Spinal cord (tissue), 10 donors: ENCODE data around the gene TMEM184B. TPM values are rescaled to one million over a fixed set of nuclear protein-coding genes. Genes with fewer than 3 reads are reported as not detected.
A peak's percentile ranks its signal among the peaks of the same experiment; 100 is the strongest.

Experiments used
- DNase-seq, 6 donors: peaks; one replicate each; pipeline versions ENCODE4 v3.0.0 to v3.0.0-alpha.2; 2013 to 2015; ENCODE audit warnings: low spot score in 6 of 6, low read depth in 4 of 6
- H3K27ac ChIP-seq: one replicate; pipeline ENCODE4 v1.5.1; 2013; ENCODE audit warnings: low read depth, low read length, control low read depth
- H3K27me3 ChIP-seq: one replicate; pipeline ENCODE4 v1.6.1; 2013; ENCODE audit warnings: low read length; ENCODE audit not compliant: control insufficient read depth, insufficient read depth
- H3K36me3 ChIP-seq: one replicate; pipeline ENCODE4 v1.6.1; 2013; ENCODE audit warnings: low read length; ENCODE audit not compliant: control insufficient read depth, insufficient read depth
- H3K4me1 ChIP-seq: one replicate; pipeline ENCODE4 v1.6.1; 2013; ENCODE audit warnings: low read length; ENCODE audit not compliant: control insufficient read depth, insufficient read depth
- H3K4me3 ChIP-seq: one replicate; pipeline ENCODE4 v1.5.1; 2013; ENCODE audit warnings: low read depth, low read length, control low read depth
- H3K9me3 ChIP-seq: one replicate; pipeline ENCODE4 v1.6.1; 2013; ENCODE audit warnings: low read length; ENCODE audit not compliant: control insufficient read depth, insufficient read depth
- WGBS: methylation state at CpG from one replicate; pipeline ENCODE4 v1.1.5; 2013; ENCODE audit warnings: missing lambda C conversion rate; ENCODE audit not compliant: insufficient coverage; 5-methylcytosine and 5-hydroxymethylcytosine counted together
- polyA plus RNA-seq, 2 donors: library from polyadenylated mRNA; unstranded; fragments of 120-200 nt; gene quantifications; one replicate each; pipeline ENCODE4 v1.2.1, GENCODE V29; 2013; ENCODE audit not compliant: insufficient read length in 2 of 2
- total RNA-seq, 2 donors: library from RNA; depleted of rRNA in 1 of 2; stranded (reverse); fragments of 120-200 nt in 1 of 2; fragments of >200 nt in 1 of 2; gene quantifications; one replicate each; pipeline versions ENCODE4 v1.2.3 to v1.2.4, GENCODE V29; 2013 to 2014
- donor health status: healthy.

TMEM184B gene
- total and polyA plus RNA-seq, 4 donors: 15.6 to 85.6 (median 41.5) TPM

GRCh38 chr22:38282397-38282796, 9.6 kb upstream of the TMEM184B start:
- 89% methylated on average over 9 of the region's 9 CpGs for WGBS
- Histone ChIP-seq H3K4me1 (peaks cover 2% of the 10 kb centered on the region), H3K9me3 (no peaks in the 10 kb centered on the region), H3K4me3 (no peak overlapping the region), H3K36me3 (peaks cover 24% of the 10 kb centered on the region), H3K27ac (no peak overlapping the region), H3K27me3 (no peaks in the 10 kb centered on the region)
- no peak for DNase-seq

- 86% methylated on average over 1 of the region's 2 CpGs for WGBS
- Histone ChIP-seq H3K4me3 (no peak overlapping the region), H3K4me1 (peaks cover 25% of the 10 kb centered on the region), H3K27ac (no peak overlapping the region), H3K36me3 (no peaks in the 10 kb centered on the region), H3K9me3 (no peaks in the 10 kb centered on the region), H3K27me3 (no peaks in the 10 kb centered on the region)
- no peak for DNase-seq
These were observed 3.4 kb upstream of the TMEM184B start for GRCh38 chr22:38276166-38276565.

GRCh38 chr22:38273135-38273826, 471 bp upstream of the TMEM184B start:
- Histone ChIP-seq H3K36me3 (peaks cover 8% of the 10 kb centered on the region), H3K27me3 (no peaks in the 10 kb centered on the region), H3K4me1 (peaks cover 53% of the 10 kb centered on the region), H3K9me3 (no peaks in the 10 kb centered on the region), H3K27ac (peak overlapping the region; percentile 92), H3K4me3 (peak overlapping the region; percentile 74)
- WGBS: 5% methylated on average over 24 of the region's 26 CpGs
- DNase-seq: peak in 2 of 6 donors; percentile 65 to 76

DNA sequence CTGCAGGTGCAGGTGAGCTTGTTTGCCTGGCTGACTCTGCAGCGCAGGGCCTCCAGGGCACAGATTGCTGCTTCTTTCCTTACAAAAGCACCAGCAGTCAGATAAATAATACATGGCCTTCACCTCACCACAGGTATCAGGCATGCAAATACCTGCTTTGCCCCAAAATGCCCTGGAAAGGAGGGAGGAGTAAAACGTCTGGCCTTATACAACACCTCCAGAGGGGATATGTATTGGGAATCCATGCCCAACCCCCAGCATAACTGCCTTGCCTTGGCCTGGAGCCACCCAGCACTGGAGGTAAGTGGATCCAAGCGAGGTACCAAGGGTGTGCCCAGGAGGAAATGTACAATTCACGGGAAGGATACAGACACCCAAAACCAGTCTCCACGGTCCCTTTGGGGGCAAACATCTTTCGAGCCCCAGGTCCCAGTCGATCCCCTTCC, 860 bp downstream of the TMEM184B start:
- no peaks in the 10 kb centered on the region for H3K27me3 ChIP-seq
- H3K36me3 ChIP-seq: peaks cover 8% of the 10 kb centered on the region
- 10% methylated on average over 6 of the region's 7 CpGs for WGBS
- peak in 2 of 6 donors; percentile 45 to 63 for DNase-seq
- H3K27ac ChIP-seq: peak overlapping the region; percentile 82
- peaks cover 53% of the 10 kb centered on the region for H3K4me1 ChIP-seq
- peak overlapping the region; percentile 82 for H3K4me3 ChIP-seq
- no peaks in the 10 kb centered on the region for H3K9me3 ChIP-seq

DNA sequence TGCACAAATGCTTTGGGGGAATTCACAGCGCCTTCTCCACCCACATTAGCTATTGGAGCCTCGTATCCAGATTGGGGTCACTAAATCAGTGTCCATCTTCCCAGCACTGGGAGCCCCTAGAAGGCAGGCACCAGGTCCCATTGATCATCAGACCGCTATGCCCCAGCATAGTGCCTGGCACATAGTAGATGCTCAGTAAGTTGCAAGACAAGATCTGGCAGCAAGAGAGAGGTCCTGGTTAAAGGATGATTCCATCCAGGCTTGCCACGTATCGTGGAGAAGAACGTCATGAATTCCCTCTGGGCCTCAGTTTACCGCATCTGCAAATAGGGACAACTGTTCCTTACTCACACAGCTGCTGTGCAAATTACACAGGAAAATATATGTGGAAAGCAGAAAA, 1.7 kb downstream of the TMEM184B start:
- H3K27ac ChIP-seq: peak overlapping the region; percentile 82
- peak overlapping the region; percentile 82 for H3K4me3 ChIP-seq
- peaks cover 56% of the 10 kb centered on the region for H3K4me1 ChIP-seq
- H3K27me3 ChIP-seq: no peaks in the 10 kb centered on the region
- peaks cover 8% of the 10 kb centered on the region for H3K36me3 ChIP-seq
- DNase-seq: no peak
- no peaks in the 10 kb centered on the region for H3K9me3 ChIP-seq
- 64% methylated on average over 3 of the region's 7 CpGs for WGBS

- H3K4me1 ChIP-seq: peaks cover 60% of the 10 kb centered on the region
- H3K4me3 ChIP-seq: no peak overlapping the region
- 27% methylated on average over 6 of the region's 13 CpGs for WGBS
These were observed 2.5 kb downstream of the TMEM184B start for GRCh38 chr22:38270091-38270992.

DNA sequence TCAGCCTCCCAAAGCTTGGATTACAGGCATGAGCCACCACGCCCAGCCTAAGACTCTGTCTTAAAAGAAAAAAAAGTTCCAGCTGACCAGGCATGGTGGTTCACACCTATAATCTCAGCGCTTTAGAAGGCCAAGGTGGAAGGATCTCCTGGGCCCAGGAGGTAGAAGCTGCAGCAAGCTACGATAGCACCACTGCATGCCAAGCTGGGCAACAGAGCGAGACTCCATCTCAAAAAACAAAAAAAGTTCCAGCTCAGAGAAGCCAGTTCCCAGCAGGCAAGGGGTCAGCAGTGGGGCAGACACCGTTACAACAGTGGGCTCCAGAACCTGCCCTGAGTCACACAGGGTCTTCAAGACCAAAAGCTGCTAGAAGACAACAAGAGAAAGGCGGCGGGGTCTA, 3.3 kb downstream of the TMEM184B start:
- peaks cover 61% of the 10 kb centered on the region for H3K4me1 ChIP-seq
- peaks cover 8% of the 10 kb centered on the region for H3K36me3 ChIP-seq
- no peaks in the 10 kb centered on the region for H3K9me3 ChIP-seq
- no peaks in the 10 kb centered on the region for H3K27me3 ChIP-seq
- 79% methylated on average over 7 of the region's 7 CpGs for WGBS
- DNase-seq: no peak
- H3K27ac ChIP-seq: no peak overlapping the region
- H3K4me3 ChIP-seq: no peak overlapping the region

More at GRCh38 chr22:38270091-38270992, 2.5 kb downstream of the TMEM184B start:
- Histone ChIP-seq H3K27ac (peak overlapping the region; percentile 82), H3K9me3 (no peaks in the 10 kb centered on the region), H3K36me3 (peaks cover 8% of the 10 kb centered on the region), H3K27me3 (no peaks in the 10 kb centered on the region)
- DNase-seq: peak in 1 of 6 donors; percentile 56

DNA sequence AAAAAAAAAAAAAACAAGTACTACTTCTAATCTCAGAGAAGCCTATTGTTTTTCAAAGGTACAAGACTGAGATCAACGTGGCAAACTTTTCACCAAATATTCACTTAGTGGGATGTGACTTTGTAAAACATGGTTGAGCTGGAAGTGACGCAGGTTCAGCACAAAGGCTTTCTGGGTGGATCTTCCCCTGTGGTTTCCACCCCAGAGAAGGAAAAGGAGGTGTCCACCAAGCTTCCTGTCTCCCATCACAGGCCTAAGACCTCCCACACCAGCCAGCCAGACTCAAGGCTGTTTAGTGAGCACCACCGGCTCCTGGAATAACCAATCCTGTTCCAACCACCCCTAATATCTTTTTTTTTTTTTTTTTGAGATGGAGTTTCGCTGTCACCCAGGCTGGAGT, 5.7 kb downstream of the TMEM184B start:
- Histone ChIP-seq H3K4me1 (peaks cover 56% of the 10 kb centered on the region), H3K4me3 (no peak overlapping the region)

GRCh38 chr22:38266120-38266519, 6.7 kb downstream of the TMEM184B start:
- H3K27ac ChIP-seq: no peak overlapping the region
- no peaks in the 10 kb centered on the region for H3K27me3 ChIP-seq
- H3K4me1 ChIP-seq: peaks cover 56% of the 10 kb centered on the region
- no peak overlapping the region for H3K4me3 ChIP-seq
- 75% methylated on average over 6 of the region's 8 CpGs for WGBS
- DNase-seq: no peak
- peaks cover 18% of the 10 kb centered on the region for H3K36me3 ChIP-seq
- H3K9me3 ChIP-seq: no peaks in the 10 kb centered on the region

More for the DNA sequence above, 5.7 kb downstream of the TMEM184B start:
- WGBS: no CpG with 5 or more reads among the region's 4 CpGs
- Histone ChIP-seq H3K27ac (no peak overlapping the region), H3K27me3 (no peaks in the 10 kb centered on the region), H3K9me3 (no peaks in the 10 kb centered on the region), H3K36me3 (peaks cover 18% of the 10 kb centered on the region)
- no peak for DNase-seq
